ENCODE measurements around the gene MYBPC2.

DNA sequence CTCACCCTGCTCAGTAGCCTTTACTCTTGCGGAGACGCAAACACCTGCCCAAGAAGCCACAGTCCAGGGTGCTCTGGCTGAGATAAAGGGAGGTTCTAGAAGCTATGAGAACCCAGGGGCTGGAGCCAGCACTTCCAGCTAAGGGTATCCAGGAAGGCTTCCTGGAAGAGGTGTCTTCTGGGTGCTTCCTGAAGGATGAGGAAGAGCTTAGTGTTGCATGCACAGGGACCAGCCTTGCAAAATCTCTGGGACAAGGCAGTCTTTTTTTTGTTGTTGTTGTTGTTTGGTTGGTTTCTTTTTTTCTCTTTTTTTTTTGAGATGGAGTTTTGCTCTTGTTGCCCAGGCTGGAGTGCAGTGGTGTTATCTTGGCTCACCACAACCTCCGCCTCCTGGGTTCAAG is 20.6 kb downstream of the MYBPC2 start:
- TF ChIP-seq SUZ12 (IDR thresholded peaks at IDR 0.05; ENCODE audit: extremely low read depth, insufficient read depth, insufficient read length) (no peak), ZNF274 (IDR thresholded peaks at IDR 0.05; ENCODE audit: low read depth, low read length) (no peak)

Measured in NT2/D1 (cell line).